Measurements from ENCODE around the gene HOXB6.
A peak's percentile ranks its signal among the peaks of the same experiment; 100 is the strongest.

Gene HOXB6

DNA sequence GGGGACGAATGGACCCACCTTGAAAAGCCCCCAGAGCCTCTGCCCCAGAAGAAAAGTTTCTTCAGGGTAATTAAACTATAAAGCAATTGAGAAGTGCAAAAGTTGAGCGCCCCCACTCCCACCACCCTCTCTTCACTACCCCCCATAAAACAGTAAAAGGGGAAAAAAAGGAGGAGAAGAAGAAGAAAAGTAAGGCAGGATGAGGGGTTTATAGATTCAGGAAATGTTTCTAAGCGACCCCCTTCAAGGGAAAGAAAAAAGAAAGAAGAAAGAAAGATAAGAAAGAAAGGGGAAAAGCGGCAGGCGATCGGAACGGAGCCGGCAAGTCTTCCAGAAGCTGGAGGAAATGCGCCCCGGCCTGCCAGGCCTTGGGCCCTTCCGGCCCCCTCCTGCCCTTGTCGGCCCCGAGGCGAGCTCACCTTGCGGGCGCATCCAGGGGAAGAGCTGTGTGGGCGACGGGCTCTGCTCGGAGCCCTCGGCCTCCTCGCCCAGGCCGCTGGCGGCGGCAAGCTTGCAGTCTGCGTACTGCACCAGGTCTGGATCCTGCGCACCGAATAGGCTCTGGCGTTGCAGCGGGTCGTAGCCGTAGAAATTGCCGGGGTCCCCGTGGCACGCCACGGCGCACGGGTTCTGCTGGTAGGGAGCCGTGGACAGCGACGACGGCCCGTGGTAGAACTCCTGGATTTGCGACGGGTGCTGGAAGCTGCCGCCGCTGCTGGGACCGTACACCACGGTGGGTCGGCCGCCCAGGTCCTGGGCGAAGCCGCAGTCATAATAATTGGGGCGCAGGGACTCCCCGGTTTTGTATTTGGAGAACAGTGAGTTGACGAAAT, 9.3 kb upstream of the HOXB6 start:
- H3K27me3 ChIP-seq, result peaks cover 12 to 100% of the 10 kb centered on the region in 2 donors
- no peak for DNase-seq
- TF ChIP-seq, protein P1, sequence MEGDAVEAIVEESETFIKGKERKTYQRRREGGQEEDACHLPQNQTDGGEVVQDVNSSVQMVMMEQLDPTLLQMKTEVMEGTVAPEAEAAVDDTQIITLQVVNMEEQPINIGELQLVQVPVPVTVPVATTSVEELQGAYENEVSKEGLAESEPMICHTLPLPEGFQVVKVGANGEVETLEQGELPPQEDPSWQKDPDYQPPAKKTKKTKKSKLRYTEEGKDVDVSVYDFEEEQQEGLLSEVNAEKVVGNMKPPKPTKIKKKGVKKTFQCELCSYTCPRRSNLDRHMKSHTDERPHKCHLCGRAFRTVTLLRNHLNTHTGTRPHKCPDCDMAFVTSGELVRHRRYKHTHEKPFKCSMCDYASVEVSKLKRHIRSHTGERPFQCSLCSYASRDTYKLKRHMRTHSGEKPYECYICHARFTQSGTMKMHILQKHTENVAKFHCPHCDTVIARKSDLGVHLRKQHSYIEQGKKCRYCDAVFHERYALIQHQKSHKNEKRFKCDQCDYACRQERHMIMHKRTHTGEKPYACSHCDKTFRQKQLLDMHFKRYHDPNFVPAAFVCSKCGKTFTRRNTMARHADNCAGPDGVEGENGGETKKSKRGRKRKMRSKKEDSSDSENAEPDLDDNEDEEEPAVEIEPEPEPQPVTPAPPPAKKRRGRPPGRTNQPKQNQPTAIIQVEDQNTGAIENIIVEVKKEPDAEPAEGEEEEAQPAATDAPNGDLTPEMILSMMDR (IDR thresholded peaks at IDR 0.05), result no peak

DNA sequence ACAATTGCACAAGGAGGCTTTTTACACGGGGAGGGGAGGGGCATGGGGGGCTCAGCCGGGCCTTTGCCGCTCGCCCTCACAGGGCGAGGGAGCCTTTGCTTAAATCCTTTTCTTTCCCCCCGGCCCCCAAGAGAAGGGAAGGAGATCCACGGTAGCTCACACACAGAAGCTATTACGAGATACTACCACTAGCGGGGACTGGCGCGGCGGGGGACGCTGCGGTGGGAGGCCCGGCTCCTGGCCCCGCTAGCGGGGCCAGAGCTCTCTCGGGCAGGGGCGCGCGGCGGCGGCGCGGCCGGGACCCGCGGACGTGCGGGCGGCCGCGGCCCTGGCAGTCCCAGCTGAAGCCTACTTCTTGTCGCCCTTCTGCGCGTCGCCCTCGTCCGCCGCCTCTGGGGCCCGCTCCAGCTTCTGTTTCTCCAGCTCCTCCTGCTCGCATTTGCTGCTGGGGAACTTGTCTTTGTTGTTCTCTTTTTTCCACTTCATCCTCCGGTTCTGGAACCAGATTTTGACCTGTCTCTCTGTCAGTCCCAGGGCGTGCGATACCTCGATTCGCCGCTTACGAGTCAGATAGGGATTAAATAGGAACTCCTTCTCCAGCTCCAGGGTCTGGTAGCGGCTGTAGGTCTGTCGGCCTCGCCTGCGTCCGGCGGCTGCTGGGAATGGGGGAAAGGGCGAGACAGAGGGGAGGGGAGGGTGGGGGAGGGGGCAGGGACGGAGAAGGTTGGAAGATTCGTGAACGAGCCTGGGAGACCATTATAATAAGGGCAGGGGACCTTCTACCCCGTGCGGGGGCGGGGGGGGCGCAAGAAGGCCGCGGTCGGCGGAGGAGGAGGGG, 8.3 kb upstream of the HOXB6 start:
- Histone ChIP-seq H3K4me3 (peak overlapping the region; percentile 6 to 49), H3K36me3 (no peaks in the 10 kb centered on the region), H3K9me3 (no peaks in the 10 kb centered on the region), H3K27ac (no peak overlapping the region), H3K27me3 (peaks cover 12 to 99% of the 10 kb centered on the region in 2 donors), H3K4me1 (peaks cover 0 to 58% (median 46%) of the 10 kb centered on the region in 4 donors)
- TF ChIP-seq, protein P1 (IDR thresholded peaks at IDR 0.05), result peak; percentile 6 to 33
- DNase-seq, result no peak
- intact Hi-C loops (cut with DNase I; ENCODE audit: low total_unique reads), result no loop called here

More for the DNA sequence above, 9.3 kb upstream of the HOXB6 start:
- Histone ChIP-seq H3K27ac (no peak overlapping the region), H3K36me3 (no peaks in the 10 kb centered on the region), H3K4me3 (peak overlapping the region in 1 of 2 donors; percentile 24), H3K4me1 (peaks cover 0 to 62% (median 50%) of the 10 kb centered on the region in 4 donors), H3K9me3 (no peaks in the 10 kb centered on the region)
- intact Hi-C loops (cut with DNase I; ENCODE audit: low total_unique reads), result no loop called here

DNA sequence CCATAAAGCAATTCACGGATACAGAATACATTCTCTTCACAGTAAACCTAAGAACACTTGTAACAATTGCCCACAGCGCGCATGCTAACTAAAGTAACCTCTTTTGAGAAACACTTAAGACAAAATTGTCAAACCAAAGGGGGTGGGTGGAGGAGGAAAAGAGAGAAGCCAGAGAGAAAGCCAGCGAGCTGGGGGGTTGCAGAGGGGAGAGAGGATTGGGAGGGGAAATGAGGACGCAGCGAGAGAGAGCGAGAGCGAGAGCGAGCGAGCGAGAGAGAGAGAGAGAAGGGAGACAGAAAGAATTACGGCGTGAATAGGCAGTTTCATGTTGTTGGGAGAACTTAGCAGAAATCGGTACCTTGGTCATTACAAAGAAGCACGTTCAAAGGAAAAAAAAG, 7.7 kb upstream of the HOXB6 start:
- peaks cover 12 to 99% of the 10 kb centered on the region in 2 donors for H3K27me3 ChIP-seq
- H3K4me3 ChIP-seq, result peak overlapping the region; percentile 6 to 49
- DNase-seq, result no peak
- no peaks in the 10 kb centered on the region for H3K9me3 ChIP-seq
- no peaks in the 10 kb centered on the region for H3K36me3 ChIP-seq
- intact Hi-C loops (cut with DNase I; ENCODE audit: low total_unique reads), result no loop called here
- H3K27ac ChIP-seq, result no peak overlapping the region
- TF ChIP-seq, protein P1 (IDR thresholded peaks at IDR 0.05), result no peak
- H3K4me1 ChIP-seq, result peaks cover 0 to 52% (median 43%) of the 10 kb centered on the region in 4 donors

DNA sequence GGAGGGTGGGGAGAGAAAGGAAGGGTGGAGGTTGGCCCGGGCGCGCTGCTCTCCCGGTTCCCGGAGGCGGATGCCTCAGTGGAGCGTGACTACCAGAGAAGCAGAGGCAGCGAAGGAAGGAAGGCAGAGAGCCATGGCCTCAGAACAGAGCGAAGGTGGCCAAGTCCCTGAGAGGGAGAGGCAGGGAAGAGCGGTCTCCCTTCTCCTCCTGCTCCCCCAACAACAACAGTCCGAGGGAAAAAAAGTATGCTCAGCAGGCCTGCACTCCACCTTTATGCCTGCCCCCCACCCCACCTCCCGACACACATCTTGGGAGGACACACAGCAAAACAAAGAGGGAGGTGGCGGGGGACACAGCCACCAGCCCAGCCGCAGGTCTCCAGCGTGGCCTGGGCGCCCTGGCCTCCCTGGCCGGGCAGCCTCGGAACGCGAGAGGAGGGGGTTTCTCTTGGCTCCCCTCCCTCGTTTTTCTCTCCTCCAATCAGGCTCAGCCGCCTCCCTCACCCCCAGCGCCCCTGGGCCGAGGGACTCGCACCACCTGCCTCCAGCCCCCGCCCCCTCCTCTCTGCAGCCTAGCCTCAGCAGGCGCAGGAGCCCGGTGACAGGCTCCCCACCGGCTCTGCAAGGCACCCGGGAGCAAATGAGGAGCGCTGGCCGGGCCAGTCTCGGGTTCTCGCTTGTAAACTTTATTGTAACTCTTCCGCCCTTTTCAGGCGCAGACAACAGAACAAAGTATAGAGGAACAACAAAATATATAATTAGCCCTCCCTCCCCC, 7.1 kb upstream of the HOXB6 start:
- no peak for DNase-seq
- H3K27me3 ChIP-seq, result peaks cover 12 to 99% of the 10 kb centered on the region in 2 donors
- peak overlapping the region in 1 of 2 donors; percentile 6 for H3K27ac ChIP-seq
- H3K36me3 ChIP-seq, result no peaks in the 10 kb centered on the region
- peak overlapping the region; percentile 38 to 49 for H3K4me3 ChIP-seq
- peaks cover 0 to 50% (median 43%) of the 10 kb centered on the region in 4 donors for H3K4me1 ChIP-seq
- H3K9me3 ChIP-seq, result no peaks in the 10 kb centered on the region
- intact Hi-C loops (cut with DNase I; ENCODE audit: low total_unique reads), result no loop called here
- TF ChIP-seq, protein P1 (IDR thresholded peaks at IDR 0.05), result no peak

DNA sequence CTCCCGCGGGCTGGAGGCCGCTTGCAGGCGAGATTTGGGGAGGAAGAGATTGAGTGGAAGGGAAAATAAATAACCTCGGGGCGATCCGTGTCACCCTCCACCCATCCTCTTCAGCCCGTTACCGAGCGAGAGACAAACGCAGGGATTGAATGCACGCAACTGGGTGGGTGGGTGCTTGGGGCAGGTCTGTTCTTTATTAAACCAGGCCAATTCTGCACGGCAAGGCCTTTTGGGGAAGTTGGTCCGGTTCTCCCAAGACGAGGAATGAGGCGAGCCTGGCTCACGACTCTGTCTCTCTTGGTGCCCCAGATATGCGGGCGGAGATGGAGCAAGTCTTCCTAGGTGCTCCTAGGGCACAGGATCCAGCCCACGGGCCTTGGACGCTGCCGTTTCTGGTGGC, 6.4 kb upstream of the HOXB6 start:
- Histone ChIP-seq H3K27ac (no peak overlapping the region), H3K4me1 (peaks cover 0 to 50% (median 43%) of the 10 kb centered on the region in 4 donors), H3K9me3 (no peaks in the 10 kb centered on the region), H3K4me3 (peak overlapping the region; percentile 38 to 49), H3K27me3 (peaks cover 12 to 99% of the 10 kb centered on the region in 2 donors), H3K36me3 (no peaks in the 10 kb centered on the region)
- DNase-seq, result no peak
- intact Hi-C loops (cut with DNase I; ENCODE audit: low total_unique reads), result no loop called here
- TF ChIP-seq, protein P1 (IDR thresholded peaks at IDR 0.05), result no peak
